ENCODE results near the gene TMEM126A. TPM values are rescaled to one million over a fixed set of nuclear protein-coding genes. Genes with fewer than 3 reads are reported as not detected.

Gene TMEM126A
- total and polyA plus RNA-seq, 2 of the 8 experiments (the other 6 are each of a cell fraction or from before 2014, with no cell fraction given), result 33.7 to 58.7 TPM

- Histone ChIP-seq H2BK5ac (ENCODE audit: low read depth, low read length) (no peak overlapping the region), H4K5ac (ENCODE audit: insufficient read length, low read depth, low read length) (no peak overlapping the region), H3K9ac (replicated peaks in 1 of 4; ENCODE audit: extremely low read depth in 1 of 4, low read depth in 3 of 4, low read length in 3 of 4) (no peak overlapping the region), H3K4ac (replicated peaks; ENCODE audit: insufficient read length, low read depth, low read length) (no peak overlapping the region), H3K79me2 (ENCODE audit: control insufficient read depth in 1 of 2, insufficient read depth in 2 of 2, low read length in 2 of 2) (no peaks in the 10 kb centered on the region), H3K14ac (ENCODE audit: insufficient read length) (no peak overlapping the region), H2AK5ac (ENCODE audit: low read depth, low read length) (no peak overlapping the region), H3K79me1 (ENCODE audit: low read depth, low read length) (no peaks in the 10 kb centered on the region), H3K27me3 (replicated peaks in 1 of 4; ENCODE audit: control insufficient read depth in 3 of 4, extremely low read depth in 1 of 4, insufficient read depth in 3 of 4, low read length in 3 of 4) (no peaks in the 10 kb centered on the region), H4K20me1 (replicated peaks in 1 of 2; ENCODE audit: control insufficient read depth in 1 of 2, insufficient read depth in 2 of 2, low read length in 2 of 2) (no peaks in the 10 kb centered on the region), H2BK15ac (ENCODE audit: low read length) (no peak overlapping the region), H3K4me3 (ENCODE audit: extremely low read depth in 1 of 4, insufficient read depth in 2 of 4, low read depth in 3 of 4, low read length in 4 of 4) (no peak overlapping the region), H3K23ac (ENCODE audit: insufficient read length) (no peak overlapping the region), H3K27ac (ENCODE audit: low read depth, low read length) (no peak overlapping the region), H4K8ac (ENCODE audit: extremely low read depth, insufficient read depth, low read length) (no peak overlapping the region), H3K23me2 (ENCODE audit: low read depth, low read length) (no peaks in the 10 kb centered on the region), H3K36me3 (ENCODE audit: control insufficient read depth in 2 of 4, insufficient read depth in 4 of 4, low read length in 3 of 4) (no peaks in the 10 kb centered on the region; a peak in 1 of 8 replicates), H3K56ac (replicated peaks; ENCODE audit: insufficient read length, low read depth, low read length) (no peak overlapping the region), H3K4me1 (replicated peaks in 1 of 4; ENCODE audit: control insufficient read depth in 3 of 4, insufficient read depth in 4 of 4, low read length in 3 of 4) (no peaks in the 10 kb centered on the region), H2BK120ac (replicated peaks; ENCODE audit: low read depth, low read length) (no peak overlapping the region), H3K9me3 (ENCODE audit: insufficient read depth in 2 of 2, low read depth in 1 of 2, low read length in 1 of 2) (no peaks in the 10 kb centered on the region), H2BK20ac (ENCODE audit: low read length) (no peak overlapping the region), H4K91ac (replicated peaks; ENCODE audit: insufficient read length, low read length) (no peak overlapping the region), H2BK12ac (ENCODE audit: low read depth, low read length) (no peak overlapping the region), H3K18ac (ENCODE audit: extremely low read depth, low read length) (no peak overlapping the region), H2AFZ (ENCODE audit: low read length) (peak overlapping the region; percentile 39; the same call in 1 of the 2 replicates), H3K4me2 (ENCODE audit: insufficient read depth in 1 of 2, low read depth in 2 of 2, low read length in 2 of 2) (no peak overlapping the region)
- TF ChIP-seq MAX (IDR thresholded peaks at IDR 0.05) (no peak), POLR2AphosphoS5 (IDR thresholded peaks at IDR 0.05; ENCODE audit: low read depth, low read length) (no peak), TEAD4 (IDR thresholded peaks at IDR 0.05; ENCODE audit: low read depth, low read length) (no peak), HDAC6 (IDR thresholded peaks at IDR 0.05; ENCODE audit: low read depth, low read length) (no peak), HDAC2 (IDR thresholded peaks at IDR 0.05; ENCODE audit: borderline replicate concordance in 1 of 2, low read depth in 2 of 2, low read length in 2 of 2) (no peak), CTBP2 (IDR thresholded peaks at IDR 0.05; ENCODE audit: borderline replicate concordance, insufficient read depth, insufficient read length, low read length) (no peak), CEBPB (IDR thresholded peaks at IDR 0.05; ENCODE audit: low read depth, low read length) (no peak), BACH1 (IDR thresholded peaks at IDR 0.05; ENCODE audit: low read length) (no peak), TBP (IDR thresholded peaks at IDR 0.05; ENCODE audit: low read depth, low read length) (no peak), POU5F1 (IDR thresholded peaks at IDR 0.05; ENCODE audit: low read depth, low read length) (no peak), KDM4A (IDR thresholded peaks at IDR 0.05; ENCODE audit: low read depth, low read length, severe bottlenecking) (no peak), BCL11A (IDR thresholded peaks at IDR 0.05; ENCODE audit: low read depth in 2 of 2, low read length in 2 of 2) (no peak), SP4 (IDR thresholded peaks at IDR 0.05; ENCODE audit: low read length) (no peak), RBBP5 (IDR thresholded peaks at IDR 0.05; ENCODE audit: borderline replicate concordance, low read depth, low read length) (no peak), GABPA (IDR thresholded peaks at IDR 0.05; ENCODE audit: borderline replicate concordance, insufficient read depth, low read length) (no peak)
- no peak for DNase-seq (ENCODE audit: low read depth in 1 of 2, low spot score in 2 of 2)
- FAIRE-seq, result no peak
- ChIA-PET CTCF (ENCODE audit: partially characterized antibody) (interaction anchor here (0.7 to 5.1 kb wide), 19 partner anchors 10 to 131 kb away, joined by 3 to 33 read pairs (median 3); partner anchors contain the start of gene CCDC89), POLR2A (ENCODE audit: partially characterized antibody) (no interaction called here)
Measured at GRCh38 chr11:85695546-85695945, 47.8 kb downstream of the TMEM126A start.
